GM19467 (cell line): Measurements from ENCODE around the gene HES6.

Source experiments
- ATAC-seq: cut with Tn5 transposase; IDR thresholded peaks from one replicate; pipeline ENCODE4 v1.9.1; 2021; ENCODE audit warnings: mild to moderate bottlenecking, moderate library complexity; ENCODE audit not compliant: unreplicated experiment

The HES6 gene

DNA sequence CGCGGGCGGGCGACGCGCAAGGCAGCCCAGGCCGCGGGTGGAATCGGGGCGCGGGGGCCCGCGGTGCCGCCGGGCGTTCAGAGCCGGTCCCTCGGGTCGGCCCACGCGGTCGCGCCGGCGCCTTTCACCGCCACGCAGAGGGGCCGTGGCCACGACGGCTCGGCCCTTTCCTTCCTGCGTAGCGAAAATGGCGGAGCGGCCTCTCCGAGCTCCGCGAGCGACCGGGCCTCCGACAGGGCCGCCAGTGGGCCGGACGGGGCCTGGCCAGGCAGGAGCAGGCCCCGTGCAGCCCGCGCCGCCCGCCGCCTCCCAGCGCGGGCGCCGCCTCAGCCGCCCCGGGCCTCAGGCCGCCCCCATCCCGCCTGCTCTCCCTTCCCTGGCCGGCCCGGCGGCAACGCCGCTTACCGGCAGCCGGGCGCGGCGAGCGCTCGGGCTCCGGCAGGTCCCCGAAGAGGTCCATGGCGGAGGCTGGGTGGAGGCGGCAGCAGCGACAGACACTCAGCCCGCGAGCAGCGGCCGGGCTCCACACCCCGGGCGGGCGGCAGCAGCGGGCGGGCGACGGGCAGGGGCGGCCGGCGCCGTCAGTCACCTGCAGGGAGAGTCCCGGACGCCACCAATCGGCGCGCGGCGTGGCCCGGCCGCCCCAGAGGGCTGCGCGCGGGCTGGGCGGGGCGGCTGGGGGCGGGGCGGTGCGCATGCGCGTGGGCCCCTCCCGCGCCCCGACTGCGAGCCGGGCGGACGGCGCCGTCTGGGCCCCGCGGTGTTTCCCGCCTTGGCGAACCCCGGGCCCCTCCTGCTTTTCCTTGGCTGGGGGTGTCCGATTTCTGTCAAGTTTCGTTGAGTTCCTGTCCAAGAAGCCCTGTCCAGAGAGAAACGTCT is 36.5 kb downstream of the HES6 start, which contains the start of gene ILKAP:
ILKAP (minus strand) TSS at position 602 of the 879 bp plus-strand sequence; CDS start at position 460, 142 bp downstream.
- peak; percentile 90 for ATAC-seq

DNA sequence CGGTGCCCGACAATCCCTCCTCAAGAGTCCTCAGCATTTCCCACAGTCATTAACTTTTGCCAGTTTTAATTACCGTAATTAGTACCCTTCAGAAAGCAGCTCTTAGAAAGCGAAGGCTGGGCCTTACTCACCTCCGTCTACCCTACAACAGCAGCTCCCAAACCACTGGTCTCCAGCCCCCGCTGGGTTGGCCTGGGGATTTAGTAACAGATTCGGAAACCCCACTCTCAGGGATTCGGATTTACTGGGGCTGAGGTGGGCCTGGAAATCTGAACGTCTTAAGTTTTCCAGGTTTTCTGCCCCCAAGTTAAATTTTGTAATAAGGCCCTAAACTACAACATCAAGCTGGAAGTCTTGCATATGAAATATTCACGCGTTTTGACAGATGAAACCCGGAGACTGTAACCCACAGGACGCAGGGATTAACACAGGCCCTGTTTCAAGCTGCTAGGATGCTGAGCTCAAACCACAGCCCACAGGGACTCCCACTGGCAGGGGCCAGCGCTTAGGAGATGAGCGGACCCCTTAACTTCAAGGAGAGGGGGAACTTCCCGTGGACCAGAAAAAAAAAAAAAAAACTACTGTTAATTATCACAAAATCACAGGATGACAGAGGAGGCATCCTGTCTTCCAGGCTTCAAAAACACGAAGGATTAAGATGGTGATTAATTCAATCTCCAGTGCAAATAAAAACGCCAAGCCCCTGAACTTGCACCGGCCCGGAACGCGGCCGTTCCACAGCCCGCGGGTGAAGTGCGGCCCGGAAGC is 37.3 kb downstream of the HES6 start:
- ATAC-seq: no peak

DNA sequence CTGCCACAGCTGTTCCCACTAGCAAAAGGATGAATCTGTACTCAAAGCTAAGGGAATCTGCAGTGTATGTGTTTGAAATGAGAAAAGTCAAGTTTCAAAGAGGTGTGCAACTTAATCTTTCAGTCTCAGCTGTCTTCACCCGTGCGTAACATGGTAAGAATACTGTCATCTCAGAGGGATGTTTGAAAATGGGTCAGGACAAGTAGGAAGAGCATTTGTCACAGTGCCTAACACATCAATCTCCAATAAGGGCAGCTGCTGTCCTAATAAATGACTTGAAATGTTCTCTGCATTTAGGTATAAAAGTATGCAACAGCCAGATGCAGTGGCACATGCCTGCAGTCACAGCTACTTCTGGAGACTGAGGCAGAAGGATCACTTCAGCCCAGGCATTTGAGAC is 49.4 kb downstream of the HES6 start:
- ATAC-seq: no peak
